NCI-H2227 treated with DMSO at 0.1 percent for 48 hours (cell line): ENCODE measurements around the gene DNAL4.

ENCODE experiments used
- DNase-seq: peaks from one replicate; lab custom pipeline; 2025; lab: John Stamatoyannopoulos, UW

The DNAL4 gene, protein sequence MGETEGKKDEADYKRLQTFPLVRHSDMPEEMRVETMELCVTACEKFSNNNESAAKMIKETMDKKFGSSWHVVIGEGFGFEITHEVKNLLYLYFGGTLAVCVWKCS

DNA sequence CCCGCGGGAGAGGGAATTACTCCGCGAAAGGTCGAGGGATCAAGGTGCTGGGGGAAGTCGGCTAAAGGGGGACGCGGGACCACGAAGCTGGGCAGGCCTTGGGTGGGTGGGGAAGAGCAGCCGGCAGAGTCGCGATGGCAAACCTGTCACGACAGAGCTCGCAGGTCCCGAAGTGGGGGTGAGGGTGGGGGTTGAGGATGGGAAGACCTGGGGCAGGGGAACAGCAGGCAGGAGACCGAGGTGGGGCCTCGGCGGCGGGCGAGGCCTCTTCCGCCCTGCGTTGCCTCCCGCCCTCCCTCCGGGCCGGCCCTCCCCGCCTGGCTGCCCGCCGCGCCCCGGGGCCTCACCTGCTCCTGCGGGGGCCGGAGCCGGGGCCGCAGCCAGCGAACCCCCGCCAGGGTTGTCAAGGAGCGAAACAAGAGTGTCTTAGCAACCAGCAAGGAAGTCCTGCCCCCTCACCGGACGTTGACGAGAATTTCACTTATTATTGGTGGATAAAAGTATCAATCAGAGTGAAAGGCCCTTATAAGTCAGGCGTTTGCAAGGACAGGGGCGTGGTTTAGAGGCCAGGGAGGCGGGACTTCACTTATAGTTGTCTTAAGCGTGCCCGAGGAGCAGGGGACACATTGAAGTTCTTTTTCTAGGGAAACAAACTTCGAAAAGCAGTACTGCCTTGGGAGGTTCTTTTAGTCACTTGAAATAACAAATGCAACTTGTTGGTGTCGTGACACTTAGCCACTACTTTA is at the start of gene DNAL4:
Gene DNAL4, minus strand, starts transcription at position 423 of the 746 bp plus-strand sequence. CDS start 11,412 bp downstream, outside the sequence.
- DNase-seq = peak; percentile 92

DNA sequence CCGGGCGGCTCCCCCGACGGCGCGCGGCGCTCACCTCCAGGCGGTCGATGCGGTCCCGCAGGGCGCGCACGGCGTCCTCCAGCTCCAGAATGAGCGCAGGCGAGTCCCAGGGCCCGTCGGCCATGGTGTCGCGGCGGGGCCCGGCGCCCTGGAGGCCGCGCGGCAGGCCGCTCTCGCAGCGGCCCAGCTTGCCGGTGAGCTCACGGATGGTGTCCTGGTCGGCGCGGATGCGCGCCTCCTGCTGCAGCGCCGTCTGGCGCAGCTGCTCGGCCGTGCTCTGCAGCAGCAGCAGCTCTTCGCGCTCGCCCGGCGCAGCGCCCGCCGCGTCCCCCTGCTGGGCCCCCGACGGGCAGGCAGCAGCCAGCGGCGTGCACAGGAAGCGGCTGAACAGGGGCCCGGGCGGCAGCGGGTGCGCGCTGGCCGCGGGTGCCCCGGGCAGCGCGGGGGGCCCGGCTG is 49.3 kb upstream of the DNAL4 start:
- no peak for DNase-seq

DNA sequence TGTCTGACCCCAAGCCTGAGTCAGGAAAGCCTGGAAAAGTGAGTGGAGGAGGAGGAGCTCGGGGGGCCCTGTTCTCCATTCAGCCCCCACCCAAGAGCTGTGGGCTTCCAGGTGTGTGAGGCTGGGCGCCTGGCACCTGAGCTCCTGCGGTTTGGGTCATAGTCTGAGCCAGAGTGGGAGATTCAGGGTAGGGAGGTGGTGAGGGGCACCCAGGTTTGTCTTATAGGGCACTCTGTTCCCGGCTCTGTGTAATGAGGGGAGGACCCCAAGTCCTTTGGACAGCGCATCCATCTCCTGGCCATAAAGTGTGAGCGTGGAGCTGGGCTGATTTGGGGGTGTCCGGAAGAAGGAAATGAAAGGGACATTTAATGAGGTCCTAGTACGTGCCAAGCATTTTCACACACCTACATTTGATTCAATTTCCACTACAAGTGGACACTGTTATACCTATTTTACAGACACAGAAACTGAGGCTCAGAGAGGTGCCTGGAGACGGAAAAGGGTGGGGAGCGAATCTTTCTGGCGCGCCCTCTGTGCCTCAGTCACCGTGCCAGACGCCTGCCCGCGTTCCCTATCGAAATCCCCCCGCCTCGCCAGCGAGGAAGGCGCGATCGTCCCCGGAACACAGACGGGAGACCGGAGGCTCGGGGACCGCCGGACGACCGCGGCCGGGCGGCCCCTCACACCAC is 48.7 kb upstream of the DNAL4 start:
- DNase-seq = no peak

DNA sequence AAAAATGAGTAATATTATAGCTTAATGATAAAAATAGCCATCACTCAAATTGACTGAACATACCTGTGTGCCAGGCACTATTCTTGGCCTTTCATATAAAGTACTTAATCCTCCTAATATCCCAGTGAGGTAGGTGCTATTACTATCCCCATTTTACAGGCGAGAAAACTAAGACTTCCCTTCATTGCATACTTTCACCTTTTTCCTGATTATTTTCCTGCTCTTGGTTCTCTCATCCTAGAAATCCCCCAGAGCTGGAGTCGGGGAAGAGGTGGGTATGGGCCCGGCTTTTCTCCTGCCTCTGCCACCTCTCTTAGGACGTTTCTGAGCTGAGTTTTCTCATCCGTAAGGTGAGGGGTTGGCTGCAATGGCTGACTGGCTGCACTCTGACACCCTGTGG is 47.7 kb upstream of the DNAL4 start:
- DNase-seq = no peak

DNA sequence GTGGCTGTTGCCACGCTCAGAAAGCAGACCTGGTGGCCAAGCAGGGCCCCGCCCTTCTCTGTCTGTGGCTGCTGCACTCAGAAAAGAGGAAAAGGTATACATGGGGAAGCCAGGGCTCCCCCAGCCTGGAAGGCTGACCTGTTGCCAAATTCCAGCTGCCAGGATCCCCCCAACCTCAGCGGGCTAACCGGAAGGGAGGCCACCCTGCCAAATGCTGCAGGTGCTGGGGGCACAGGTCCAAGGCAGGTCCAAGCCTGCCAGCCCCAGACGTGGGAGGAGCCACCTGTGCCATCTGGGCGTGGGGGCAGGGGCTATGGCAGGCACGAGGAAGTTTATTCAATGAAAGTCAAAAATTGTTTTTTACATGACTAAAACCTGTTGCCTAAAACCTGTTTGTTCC is 47.3 kb upstream of the DNAL4 start:
- no peak for DNase-seq

DNA sequence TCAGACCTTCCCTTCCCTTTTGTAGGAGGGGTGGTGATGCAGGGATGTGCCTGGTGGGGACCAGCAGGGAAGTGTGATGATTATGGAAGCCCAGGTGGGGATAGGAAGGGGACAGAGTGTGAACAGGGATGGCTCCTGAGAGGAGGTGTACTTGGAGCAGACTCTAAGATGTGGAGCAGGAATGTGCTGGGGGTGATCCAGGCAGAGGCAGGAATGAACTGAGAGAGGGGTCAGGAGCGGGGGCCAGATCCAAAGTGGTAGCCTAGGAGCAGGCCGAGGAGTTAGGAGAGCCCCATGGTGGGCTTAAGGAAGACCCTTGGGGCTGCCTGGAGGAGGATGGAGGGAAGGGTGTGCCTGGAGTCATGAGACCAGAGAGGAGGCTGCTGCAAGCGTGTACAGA is 46.2 kb upstream of the DNAL4 start:
- no peak for DNase-seq

DNA sequence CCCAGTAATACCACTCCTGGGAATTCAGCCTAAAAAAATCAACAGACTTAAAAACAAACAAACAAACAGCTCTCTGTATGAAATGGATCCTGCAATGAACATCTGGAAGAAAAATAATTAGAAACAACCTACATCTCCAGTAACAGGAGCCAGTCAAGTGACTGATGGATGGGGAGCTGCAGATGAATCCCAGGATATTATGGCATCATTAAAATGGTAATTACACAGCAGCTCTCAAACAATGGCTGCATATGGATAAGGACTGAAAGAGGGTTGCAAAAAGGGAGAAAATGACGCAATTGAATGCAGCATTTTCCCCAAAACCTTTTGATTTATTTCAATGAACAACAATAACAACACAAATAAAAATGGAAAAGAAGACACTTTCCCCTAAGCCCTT is 45.7 kb upstream of the DNAL4 start:
- no peak for DNase-seq

DNA sequence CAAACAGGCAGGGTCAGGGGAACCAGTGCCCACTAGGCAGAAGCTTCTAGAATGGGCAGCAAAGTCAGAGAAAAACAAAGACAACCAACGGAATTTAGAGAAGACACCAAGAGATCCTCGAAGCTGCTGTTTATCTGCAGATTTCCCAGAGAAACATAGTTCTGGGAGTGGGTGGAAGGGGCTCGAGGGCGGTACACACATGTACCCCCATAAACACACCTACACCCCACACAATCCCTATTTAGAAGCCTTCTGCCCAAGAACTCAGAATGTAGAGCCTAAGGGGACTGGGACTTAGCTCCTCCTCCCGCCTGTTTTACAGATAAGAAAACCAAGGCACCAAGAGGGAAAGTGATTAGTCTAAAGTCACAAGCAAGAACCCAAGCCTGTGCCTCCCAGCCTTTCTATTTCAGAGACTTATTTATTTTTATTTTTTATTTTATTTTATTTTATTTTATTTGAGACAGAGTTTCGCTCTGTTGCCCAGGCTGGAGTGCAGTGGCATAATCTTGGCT is 43.5 kb upstream of the DNAL4 start:
- no peak for DNase-seq

DNA sequence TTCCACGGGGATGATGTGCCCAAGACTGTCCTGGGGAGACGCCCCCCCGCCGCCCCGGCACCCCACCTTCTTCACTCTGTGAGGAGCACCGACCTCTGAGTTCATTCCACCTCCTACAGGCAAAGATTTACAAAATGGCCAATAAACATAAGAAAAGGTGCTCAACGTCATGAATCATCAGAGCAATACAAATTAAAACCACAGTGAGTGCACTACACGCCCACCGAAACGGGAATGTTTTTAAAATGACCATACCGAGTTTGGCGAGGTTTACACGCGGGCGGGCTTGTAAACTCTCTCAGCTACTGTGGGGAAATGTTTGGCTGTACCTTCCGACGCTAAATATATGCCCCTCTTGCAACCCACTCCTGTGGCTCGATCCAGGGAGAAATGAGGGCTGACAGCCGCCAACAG is 42.0 kb upstream of the DNAL4 start:
- no peak for DNase-seq

DNA sequence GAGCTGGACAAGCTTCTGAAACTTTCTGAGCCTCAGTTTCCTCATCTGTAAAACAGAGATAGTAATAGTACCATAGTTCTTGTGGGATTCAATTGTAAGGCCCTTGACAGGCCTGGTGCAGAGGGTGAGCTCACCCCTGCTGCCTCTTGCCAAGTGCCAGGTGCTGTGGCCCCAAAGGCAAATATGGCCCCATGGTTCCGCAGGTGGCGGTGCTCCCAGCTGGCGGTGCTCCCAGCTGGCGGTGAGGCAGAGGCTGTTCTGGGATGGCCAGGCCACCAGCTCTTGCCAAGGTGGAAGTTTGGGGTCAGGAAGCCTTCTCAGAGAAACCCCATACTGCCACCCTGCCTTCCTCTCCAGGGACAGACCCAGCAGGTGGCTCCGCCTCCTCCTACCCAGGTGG is 41.0 kb upstream of the DNAL4 start:
- DNase-seq = no peak

DNA sequence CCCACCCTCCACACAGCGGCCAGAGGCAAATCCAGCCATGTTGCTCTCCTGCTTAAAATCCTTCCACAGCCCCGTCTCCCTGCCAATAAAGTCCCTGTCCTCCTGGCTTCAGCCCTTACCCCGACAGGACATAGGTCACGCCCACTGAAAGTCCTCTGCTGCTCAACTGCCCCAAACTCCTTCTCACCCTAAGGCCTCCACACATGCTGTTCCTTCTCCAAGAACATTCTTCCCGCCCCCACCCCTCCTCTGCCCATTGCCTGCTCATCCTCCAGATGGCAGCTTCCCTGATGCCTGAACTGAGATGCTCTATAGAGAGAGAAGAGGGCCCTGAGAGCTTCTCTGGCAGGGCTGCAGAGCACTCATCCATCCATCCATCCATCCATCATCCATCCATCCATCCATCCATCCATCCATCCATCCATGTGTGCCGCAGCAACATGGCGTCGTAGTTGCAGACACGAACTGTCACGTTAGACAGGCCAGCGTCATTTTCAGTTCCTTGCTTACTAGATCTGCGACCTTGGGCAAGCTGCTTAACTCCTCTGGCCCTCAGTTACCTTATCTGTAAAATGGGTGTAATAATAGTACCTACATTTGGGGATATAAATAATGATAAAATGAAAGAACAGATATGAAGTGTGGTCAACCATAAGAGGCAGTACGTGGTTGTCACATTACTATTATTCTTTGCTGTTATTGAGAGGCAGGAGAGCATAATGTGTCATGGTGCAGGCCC is 40.4 kb upstream of the DNAL4 start:
- no peak for DNase-seq

DNA sequence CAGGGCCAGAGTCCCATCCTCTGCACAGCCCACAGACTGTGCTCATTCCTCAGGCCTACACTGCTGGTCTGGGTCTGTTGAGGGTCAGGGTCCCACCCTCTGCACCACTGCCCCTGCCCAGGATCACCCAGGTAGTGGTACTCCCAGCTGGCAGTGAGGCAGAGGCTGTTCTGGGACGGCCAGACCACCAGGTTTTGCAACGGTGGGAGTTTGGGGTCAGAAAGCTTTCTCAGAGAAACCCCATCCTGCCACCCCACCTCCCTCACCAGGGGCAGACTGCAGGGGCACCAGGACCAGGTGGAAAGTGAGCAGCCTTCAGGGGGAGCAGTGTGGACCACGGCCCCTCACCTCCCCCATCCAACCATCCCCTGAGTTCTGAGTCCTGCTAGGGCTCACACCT is 39.1 kb upstream of the DNAL4 start:
- no peak for DNase-seq

DNA sequence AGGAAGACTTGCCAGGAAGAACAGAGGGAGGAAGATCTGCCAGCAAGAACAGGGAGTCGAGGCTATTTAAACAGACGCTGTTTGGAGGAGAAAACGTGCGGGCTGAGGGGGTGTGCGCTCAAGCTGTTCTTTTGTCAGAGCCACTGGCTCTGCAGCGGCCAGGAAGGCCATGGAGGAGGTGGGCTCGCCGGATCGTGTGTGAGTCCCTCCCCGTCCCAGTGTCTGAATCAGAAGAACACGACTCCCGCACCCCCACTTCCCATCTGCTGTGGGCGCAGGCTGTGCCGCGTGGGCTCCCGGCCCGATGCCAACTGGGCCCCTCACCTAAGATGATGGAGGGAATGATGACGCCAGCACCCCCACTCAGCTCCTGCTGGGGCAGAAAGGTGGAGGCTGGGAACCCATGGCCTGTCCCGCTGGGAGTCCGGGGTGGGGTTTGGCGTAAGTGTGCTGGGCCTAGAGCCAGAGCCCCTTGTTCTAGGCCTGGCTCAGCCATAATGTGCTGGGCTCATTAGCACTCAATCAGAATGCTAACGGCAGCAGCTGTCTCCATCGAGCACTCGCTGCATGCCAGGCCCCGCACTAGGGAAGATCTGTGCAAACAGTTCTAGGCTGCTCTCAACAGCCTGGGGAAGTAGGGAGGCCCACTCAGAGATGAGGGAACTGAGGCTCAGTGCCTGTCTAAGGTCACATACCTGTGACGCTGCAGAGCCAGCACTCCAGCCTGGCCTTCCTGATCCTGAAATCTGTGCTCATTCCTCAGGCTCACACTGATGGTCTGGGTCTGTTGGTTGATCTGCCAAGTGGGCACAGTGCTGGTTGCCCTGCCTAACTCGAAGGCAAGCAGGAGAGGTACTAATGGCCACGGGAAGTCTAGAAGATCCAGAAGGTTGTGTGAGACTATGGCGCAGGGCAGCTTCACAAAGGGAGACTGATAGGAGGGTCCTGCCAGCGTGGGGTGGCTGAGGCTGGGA is 38.3 kb upstream of the DNAL4 start:
- no peak for DNase-seq

DNA sequence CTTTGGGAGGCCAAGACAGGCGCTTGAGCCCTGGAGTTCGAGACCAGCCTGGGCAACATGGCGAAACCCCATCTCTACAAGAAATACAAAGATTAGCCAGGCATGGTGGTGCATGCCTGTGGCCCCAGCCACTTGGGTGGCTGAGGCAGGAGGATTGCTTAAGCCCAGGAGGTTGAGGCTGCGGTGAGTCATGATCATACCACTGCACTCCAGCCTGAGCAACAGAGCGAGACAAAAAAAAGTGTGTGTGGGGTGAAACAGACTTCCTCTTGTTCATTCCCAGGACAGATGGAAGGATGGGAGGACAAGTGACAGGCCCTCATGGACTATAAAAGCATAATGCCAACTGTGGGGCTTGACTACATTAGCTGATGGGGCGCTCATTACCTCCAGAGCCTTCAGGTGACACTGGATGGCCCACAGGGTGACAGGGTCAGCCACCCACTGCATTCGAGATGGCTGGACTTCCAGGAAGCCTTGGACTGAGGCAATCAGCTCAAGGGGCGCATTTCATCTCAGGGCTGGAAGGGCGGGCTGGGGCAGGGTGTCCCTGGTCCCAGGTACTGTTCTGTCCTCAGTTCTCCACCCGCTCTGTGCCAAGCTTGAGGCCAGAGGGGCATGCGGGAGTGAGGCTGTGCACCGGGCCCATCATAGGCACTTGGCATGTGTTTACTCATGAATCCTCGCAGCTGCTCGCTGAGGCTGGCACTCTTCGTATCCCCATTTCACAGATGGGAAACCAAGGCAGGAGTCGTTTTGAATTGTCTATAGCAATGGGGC is 37.4 kb upstream of the DNAL4 start:
- DNase-seq = no peak

DNA sequence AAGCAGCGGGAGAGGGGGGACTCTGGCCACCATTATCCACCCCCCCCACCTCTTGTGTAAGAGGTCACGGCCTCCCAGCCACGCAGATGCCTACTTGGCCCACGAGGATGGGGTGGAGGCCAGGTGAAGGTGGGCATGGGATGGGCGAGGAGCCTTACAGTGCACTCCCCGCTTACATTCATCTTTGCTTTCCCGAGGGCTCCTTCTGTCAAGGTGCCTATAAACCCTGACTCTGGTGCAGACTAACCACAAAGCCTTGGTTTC is 36.8 kb upstream of the DNAL4 start:
- DNase-seq = no peak

DNA sequence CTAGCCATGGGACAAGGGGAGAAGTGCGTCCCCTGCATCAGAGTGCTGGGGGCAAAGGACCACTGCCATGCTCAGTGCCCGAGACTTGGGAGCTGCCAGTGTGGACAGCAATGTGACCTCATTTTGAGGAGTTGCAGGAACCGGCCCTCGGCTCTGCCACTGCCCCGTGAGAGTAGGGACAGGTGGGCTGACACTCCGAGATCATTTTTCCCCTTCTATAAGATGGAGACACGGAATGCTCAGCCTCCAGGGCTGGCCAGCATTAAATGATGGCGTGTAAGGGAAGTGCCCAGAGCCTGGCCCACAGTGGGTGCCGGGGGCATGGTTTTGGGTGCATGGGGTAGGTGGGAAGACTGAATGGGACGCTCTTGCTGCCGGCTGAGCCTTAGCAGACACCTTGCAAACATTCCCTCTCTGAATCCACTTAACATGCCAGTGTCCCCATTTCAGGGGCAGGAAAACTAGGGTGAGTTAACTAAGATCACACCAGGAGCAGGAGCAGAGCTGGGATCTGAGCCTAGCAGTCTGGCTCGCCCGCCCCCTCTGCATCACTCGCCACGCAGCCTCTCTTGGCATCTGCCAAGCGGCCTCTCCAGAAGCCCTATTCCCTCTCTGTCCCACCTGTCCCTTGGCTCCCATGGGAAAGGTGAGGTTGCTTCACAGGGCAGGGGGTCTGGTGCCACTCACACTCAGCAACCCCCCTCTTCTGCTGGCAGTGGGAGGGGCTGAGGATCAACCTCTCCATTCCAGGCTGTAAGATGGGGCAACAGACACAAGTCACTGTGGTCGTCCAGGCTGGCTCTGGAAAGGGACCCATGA is 36.3 kb upstream of the DNAL4 start:
- DNase-seq = no peak

DNA sequence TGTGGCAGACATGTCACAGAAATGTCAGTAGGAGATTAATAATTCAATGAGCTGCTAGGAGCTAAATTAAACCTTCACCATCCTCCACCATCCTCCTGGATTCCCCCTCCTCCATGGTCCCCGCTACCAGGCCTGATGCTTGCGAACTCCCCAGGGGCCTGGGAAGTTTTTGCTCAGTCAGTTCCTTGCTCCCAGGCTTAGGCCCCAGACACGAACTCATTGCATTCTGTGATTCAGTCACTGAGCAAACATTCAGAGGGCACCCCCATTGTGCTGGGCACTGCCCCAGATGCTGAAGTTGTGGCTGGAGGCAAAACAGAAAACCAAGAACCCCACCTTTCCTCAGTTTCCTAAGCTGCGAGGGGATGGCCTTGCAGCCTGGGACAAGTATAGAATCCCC is 35.5 kb upstream of the DNAL4 start:
- no peak for DNase-seq

DNA sequence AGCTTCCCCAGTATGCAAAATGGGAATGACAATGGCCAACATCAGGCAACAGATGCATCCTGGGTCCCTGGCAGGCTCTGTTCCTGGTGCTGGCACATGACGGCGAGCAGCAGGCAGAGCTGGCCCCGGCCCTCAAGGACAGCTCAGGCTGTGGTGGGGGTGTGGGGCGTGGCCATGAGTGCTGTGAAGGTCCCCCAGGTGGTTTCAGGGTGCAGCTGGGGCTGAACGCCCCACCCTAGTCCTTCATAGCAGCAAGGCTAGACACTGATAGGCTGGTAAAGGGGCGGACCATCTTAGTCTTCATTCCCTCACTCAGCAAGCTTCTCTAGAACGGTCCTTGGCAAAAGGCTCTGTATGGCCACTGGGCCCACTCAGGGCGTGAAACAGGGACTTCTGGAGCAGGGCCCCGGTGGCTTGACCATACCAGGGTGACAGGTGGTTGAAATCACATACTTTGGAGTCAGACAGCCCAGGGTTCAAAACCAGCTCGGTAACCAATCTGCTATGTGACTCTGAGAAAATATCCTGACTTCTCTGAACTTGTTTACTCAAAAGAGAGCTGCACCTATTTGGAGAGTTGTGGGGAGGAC is 34.8 kb upstream of the DNAL4 start:
- DNase-seq = no peak

DNA sequence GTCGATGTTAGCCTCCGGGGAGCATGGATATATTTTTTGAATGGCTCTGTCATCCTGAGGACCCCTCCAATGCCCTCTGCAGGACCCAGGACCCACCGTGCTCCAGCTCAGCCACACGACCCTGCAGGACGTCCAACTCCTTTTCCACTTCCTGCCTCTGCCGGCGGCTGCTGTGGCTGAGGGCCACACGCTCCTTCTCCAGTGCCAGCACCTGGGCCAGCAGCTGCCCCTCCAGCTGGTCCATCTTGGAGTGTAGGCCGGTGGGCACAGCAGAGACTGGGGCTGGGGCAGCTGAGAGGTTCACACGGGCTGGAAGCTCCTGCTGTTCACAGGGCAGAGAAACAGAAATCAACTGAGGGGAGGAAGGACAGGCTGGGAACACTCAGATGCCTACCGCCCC is 34.2 kb upstream of the DNAL4 start:
- DNase-seq = no peak

DNA sequence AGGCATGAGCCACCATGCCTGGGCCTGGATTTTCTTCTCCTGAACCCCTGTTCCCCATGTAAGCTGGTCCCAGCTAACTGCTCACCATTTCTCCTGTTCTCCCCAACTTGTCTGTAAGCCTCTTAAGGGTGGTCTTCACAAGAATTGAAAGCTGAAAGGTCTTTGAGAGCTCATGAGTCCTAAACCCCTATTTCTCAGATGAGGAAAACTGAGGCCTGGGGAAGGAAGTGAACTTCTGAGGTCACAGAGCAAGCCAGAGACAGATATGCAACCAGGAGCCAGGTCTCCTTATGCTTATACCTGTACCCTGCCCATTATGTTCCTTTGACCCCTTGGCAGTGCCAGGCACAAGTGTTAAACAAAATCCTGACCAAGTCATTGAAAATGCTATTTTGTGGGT is 33.6 kb upstream of the DNAL4 start:
- no peak for DNase-seq
